HUES6 (cell line): Measurements from ENCODE around the gene AIMP2.
"Not testable (repeated sequence)": the region's sequence is repeated elsewhere in the genome, so short reads cannot be mapped to it uniquely, and the experiment has no call there.

Experiments
- H3K27ac ChIP-seq: 2 replicates; pipeline ENCODE4 v1.7.0; 2013; ENCODE audit warnings: low read depth, mild to moderate bottlenecking, low read length, inconsistent platforms
- H3K27me3 ChIP-seq: 2 replicates; pipeline ENCODE4 v1.6.1; 2013; ENCODE audit warnings: low read length; ENCODE audit not compliant: control insufficient read depth, insufficient read depth
- H3K36me3 ChIP-seq: 2 replicates; pipeline ENCODE4 v1.6.1; 2013; ENCODE audit warnings: low read length; ENCODE audit not compliant: control insufficient read depth, insufficient read depth
- H3K4me1 ChIP-seq: 2 replicates; pipeline ENCODE4 v1.6.1; 2013; ENCODE audit warnings: low read length; ENCODE audit not compliant: control insufficient read depth, insufficient read depth
- H3K4me3 ChIP-seq: 2 replicates; pipeline ENCODE4 v1.5.1; 2013; ENCODE audit warnings: low read depth, low read length
- H3K9ac ChIP-seq: one replicate; pipeline ENCODE4 v1.6.1; 2013; ENCODE audit warnings: mild to moderate bottlenecking, low read length
- H3K9me3 ChIP-seq: 2 replicates; pipeline ENCODE4 v1.6.1; 2013; ENCODE audit warnings: low read depth, low read length; ENCODE audit not compliant: control insufficient read depth, insufficient read depth

Gene AIMP2

GRCh38 chr7:6008668-6009611, at the start of gene AIMP2, which contains the start of gene PMS2:
TSS of gene AIMP2 (plus strand) at chr7:6009272. CDS start at chr7:6009364, 92 bp downstream.
TSS of gene PMS2 (minus strand) at chr7:6009049. CDS start at chr7:6009019, 30 bp downstream.
- peak within 1 kb of the TSS; percentile 82 for H3K4me3 ChIP-seq
- H3K9me3 ChIP-seq = no peaks in the 10 kb centered on the region
- H3K9ac ChIP-seq = peak within 1 kb of the TSS; percentile 97
- H3K27ac ChIP-seq = peak within 1 kb of the TSS; percentile 87
- H3K27me3 ChIP-seq = no peaks in the 10 kb centered on the region
- H3K4me1 ChIP-seq = peaks cover 4% of the 10 kb centered on the region; the same call in 1 of the 2 replicates
- H3K36me3 ChIP-seq = peaks cover 37% of the 10 kb centered on the region

- not testable (repeated sequence) for H3K9me3 ChIP-seq, H3K27me3 ChIP-seq, H3K27ac ChIP-seq, H3K9ac ChIP-seq, H3K4me3 ChIP-seq, H3K4me1 ChIP-seq, H3K36me3 ChIP-seq
These were observed 45.9 kb upstream of the AIMP2 start for GRCh38 chr7:5963205-5963604.

- not testable (repeated sequence) for H3K27me3 ChIP-seq, H3K36me3 ChIP-seq, H3K4me1 ChIP-seq, H3K27ac ChIP-seq, H3K9ac ChIP-seq, H3K9me3 ChIP-seq, H3K4me3 ChIP-seq
These were observed 45.3 kb upstream of the AIMP2 start for GRCh38 chr7:5963810-5964209.

- peak within 1 kb of the TSS; percentile 39 for H3K4me3 ChIP-seq
- not testable (repeated sequence) for H3K27ac ChIP-seq, H3K9ac ChIP-seq, H3K27me3 ChIP-seq, H3K36me3 ChIP-seq, H3K4me1 ChIP-seq, H3K9me3 ChIP-seq
These were observed 38.6 kb upstream of the AIMP2 start, which contains the start of gene RSPH10B for GRCh38 chr7:5970347-5970911. TSS of gene RSPH10B (minus strand) at chr7:5970689. CDS start at chr7:5967116, 3,573 bp downstream.

GRCh38 chr7:5973580-5973979, 35.5 kb upstream of the AIMP2 start:
- not testable (repeated sequence) for H3K4me1 ChIP-seq, H3K36me3 ChIP-seq, H3K27ac ChIP-seq, H3K9me3 ChIP-seq, H3K9ac ChIP-seq, H3K27me3 ChIP-seq, H3K4me3 ChIP-seq

GRCh38 chr7:5979680-5980314, 29.3 kb upstream of the AIMP2 start:
- not testable (repeated sequence) for H3K27ac ChIP-seq, H3K4me1 ChIP-seq, H3K36me3 ChIP-seq, H3K4me3 ChIP-seq, H3K9ac ChIP-seq, H3K9me3 ChIP-seq, H3K27me3 ChIP-seq

- H3K4me1 ChIP-seq, H3K9me3 ChIP-seq, H3K9ac ChIP-seq, H3K4me3 ChIP-seq, H3K27ac ChIP-seq, H3K27me3 ChIP-seq: not testable (repeated sequence)
- H3K36me3 ChIP-seq = peaks cover 36% of the 10 kb centered on the region
These were observed 22.0 kb upstream of the AIMP2 start for GRCh38 chr7:5987061-5987460.

- H3K36me3 ChIP-seq = peaks cover 69% of the 10 kb centered on the region
- H3K27ac ChIP-seq = no peak overlapping the region
- no peak overlapping the region for H3K9ac ChIP-seq
- no peaks in the 10 kb centered on the region for H3K27me3 ChIP-seq
- no peak overlapping the region for H3K4me3 ChIP-seq
- H3K9me3 ChIP-seq = no peaks in the 10 kb centered on the region
- H3K4me1 ChIP-seq = no peaks in the 10 kb centered on the region
These were observed 11.8 kb upstream of the AIMP2 start for GRCh38 chr7:5997210-5997808.

- H3K9me3 ChIP-seq = no peaks in the 10 kb centered on the region
- H3K27ac ChIP-seq = no peak overlapping the region
- peaks cover 4% of the 10 kb centered on the region; the same call in 1 of the 2 replicates for H3K4me1 ChIP-seq
- H3K9ac ChIP-seq = no peak overlapping the region
- H3K4me3 ChIP-seq = no peak overlapping the region
- H3K36me3 ChIP-seq = peaks cover 35% of the 10 kb centered on the region
- no peaks in the 10 kb centered on the region for H3K27me3 ChIP-seq
These were observed 1.7 kb upstream of the AIMP2 start for GRCh38 chr7:6007386-6007785.

- peak overlapping the region; percentile 82 for H3K4me3 ChIP-seq
- not testable (repeated sequence) for H3K27me3 ChIP-seq, H3K9me3 ChIP-seq, H3K27ac ChIP-seq, H3K4me1 ChIP-seq
- H3K36me3 ChIP-seq = peaks cover 37% of the 10 kb centered on the region
- H3K9ac ChIP-seq = peak overlapping the region; percentile 83
These were observed 1.1 kb upstream of the AIMP2 start for GRCh38 chr7:6007835-6008590.
